Stimulated activated CD8-positive, alpha-beta memory T cell treated with anti-CD3 and anti-CD28 coated beads, Interleukin-4, amount 100 ng/mL, for 24 hours (primary cell): ENCODE measurements around the gene CPM.
"Not testable (repeated sequence)": the region's sequence is repeated elsewhere in the genome, so short reads cannot be mapped to it uniquely, and the experiment has no call there.

Experiments used
- DNase-seq: peaks from one replicate; pipeline ENCODE4 v3.0.0-alpha.2; 2020; ENCODE audit warnings: low read depth

CPM gene

GRCh38 chr12:68807274-68807575, 125.7 kb downstream of the CPM start:
- DNase-seq: not testable (repeated sequence)

- no peak for DNase-seq
Observed at GRCh38 chr12:68806488-68807237, 126.3 kb downstream of the CPM start.

GRCh38 chr12:68805592-68806120, 127.3 kb downstream of the CPM start:
- no peak for DNase-seq

GRCh38 chr12:68804657-68805591, 128.0 kb downstream of the CPM start:
- no peak for DNase-seq

- no peak for DNase-seq
Observed at GRCh38 chr12:68803948-68804656, 128.9 kb downstream of the CPM start.

GRCh38 chr12:68802911-68803651, 129.9 kb downstream of the CPM start:
- not testable (repeated sequence) for DNase-seq

- not testable (repeated sequence) for DNase-seq
Observed at GRCh38 chr12:68802372-68802745, 130.6 kb downstream of the CPM start.
